Measurements from ENCODE around the gene STAT5A. TPM values are rescaled to one million over a fixed set of nuclear protein-coding genes. Genes with fewer than 3 reads are reported as not detected.

STAT5A gene
- total and polyA plus RNA-seq, 9 of the 15 experiments (the other 6 are each of a cell fraction or from before 2014, with no cell fraction given): 79.9 to 415 (median 196) TPM

- TF ChIP-seq, protein P1, sequence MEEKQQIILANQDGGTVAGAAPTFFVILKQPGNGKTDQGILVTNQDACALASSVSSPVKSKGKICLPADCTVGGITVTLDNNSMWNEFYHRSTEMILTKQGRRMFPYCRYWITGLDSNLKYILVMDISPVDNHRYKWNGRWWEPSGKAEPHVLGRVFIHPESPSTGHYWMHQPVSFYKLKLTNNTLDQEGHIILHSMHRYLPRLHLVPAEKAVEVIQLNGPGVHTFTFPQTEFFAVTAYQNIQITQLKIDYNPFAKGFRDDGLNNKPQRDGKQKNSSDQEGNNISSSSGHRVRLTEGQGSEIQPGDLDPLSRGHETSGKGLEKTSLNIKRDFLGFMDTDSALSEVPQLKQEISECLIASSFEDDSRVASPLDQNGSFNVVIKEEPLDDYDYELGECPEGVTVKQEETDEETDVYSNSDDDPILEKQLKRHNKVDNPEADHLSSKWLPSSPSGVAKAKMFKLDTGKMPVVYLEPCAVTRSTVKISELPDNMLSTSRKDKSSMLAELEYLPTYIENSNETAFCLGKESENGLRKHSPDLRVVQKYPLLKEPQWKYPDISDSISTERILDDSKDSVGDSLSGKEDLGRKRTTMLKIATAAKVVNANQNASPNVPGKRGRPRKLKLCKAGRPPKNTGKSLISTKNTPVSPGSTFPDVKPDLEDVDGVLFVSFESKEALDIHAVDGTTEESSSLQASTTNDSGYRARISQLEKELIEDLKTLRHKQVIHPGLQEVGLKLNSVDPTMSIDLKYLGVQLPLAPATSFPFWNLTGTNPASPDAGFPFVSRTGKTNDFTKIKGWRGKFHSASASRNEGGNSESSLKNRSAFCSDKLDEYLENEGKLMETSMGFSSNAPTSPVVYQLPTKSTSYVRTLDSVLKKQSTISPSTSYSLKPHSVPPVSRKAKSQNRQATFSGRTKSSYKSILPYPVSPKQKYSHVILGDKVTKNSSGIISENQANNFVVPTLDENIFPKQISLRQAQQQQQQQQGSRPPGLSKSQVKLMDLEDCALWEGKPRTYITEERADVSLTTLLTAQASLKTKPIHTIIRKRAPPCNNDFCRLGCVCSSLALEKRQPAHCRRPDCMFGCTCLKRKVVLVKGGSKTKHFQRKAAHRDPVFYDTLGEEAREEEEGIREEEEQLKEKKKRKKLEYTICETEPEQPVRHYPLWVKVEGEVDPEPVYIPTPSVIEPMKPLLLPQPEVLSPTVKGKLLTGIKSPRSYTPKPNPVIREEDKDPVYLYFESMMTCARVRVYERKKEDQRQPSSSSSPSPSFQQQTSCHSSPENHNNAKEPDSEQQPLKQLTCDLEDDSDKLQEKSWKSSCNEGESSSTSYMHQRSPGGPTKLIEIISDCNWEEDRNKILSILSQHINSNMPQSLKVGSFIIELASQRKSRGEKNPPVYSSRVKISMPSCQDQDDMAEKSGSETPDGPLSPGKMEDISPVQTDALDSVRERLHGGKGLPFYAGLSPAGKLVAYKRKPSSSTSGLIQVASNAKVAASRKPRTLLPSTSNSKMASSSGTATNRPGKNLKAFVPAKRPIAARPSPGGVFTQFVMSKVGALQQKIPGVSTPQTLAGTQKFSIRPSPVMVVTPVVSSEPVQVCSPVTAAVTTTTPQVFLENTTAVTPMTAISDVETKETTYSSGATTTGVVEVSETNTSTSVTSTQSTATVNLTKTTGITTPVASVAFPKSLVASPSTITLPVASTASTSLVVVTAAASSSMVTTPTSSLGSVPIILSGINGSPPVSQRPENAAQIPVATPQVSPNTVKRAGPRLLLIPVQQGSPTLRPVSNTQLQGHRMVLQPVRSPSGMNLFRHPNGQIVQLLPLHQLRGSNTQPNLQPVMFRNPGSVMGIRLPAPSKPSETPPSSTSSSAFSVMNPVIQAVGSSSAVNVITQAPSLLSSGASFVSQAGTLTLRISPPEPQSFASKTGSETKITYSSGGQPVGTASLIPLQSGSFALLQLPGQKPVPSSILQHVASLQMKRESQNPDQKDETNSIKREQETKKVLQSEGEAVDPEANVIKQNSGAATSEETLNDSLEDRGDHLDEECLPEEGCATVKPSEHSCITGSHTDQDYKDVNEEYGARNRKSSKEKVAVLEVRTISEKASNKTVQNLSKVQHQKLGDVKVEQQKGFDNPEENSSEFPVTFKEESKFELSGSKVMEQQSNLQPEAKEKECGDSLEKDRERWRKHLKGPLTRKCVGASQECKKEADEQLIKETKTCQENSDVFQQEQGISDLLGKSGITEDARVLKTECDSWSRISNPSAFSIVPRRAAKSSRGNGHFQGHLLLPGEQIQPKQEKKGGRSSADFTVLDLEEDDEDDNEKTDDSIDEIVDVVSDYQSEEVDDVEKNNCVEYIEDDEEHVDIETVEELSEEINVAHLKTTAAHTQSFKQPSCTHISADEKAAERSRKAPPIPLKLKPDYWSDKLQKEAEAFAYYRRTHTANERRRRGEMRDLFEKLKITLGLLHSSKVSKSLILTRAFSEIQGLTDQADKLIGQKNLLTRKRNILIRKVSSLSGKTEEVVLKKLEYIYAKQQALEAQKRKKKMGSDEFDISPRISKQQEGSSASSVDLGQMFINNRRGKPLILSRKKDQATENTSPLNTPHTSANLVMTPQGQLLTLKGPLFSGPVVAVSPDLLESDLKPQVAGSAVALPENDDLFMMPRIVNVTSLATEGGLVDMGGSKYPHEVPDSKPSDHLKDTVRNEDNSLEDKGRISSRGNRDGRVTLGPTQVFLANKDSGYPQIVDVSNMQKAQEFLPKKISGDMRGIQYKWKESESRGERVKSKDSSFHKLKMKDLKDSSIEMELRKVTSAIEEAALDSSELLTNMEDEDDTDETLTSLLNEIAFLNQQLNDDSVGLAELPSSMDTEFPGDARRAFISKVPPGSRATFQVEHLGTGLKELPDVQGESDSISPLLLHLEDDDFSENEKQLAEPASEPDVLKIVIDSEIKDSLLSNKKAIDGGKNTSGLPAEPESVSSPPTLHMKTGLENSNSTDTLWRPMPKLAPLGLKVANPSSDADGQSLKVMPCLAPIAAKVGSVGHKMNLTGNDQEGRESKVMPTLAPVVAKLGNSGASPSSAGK (IDR thresholded peaks at IDR 0.05): no peak
- TF ChIP-seq KHSRP (IDR thresholded peaks at IDR 0.05): no peak
- no peak for TF ChIP-seq NFE2 (IDR thresholded peaks at IDR 0.05; ENCODE audit: low read depth)
- no peak for TF ChIP-seq TBL1XR1 (IDR thresholded peaks at IDR 0.05; ENCODE audit: low read length in 2 of 2)
- 0 out of 2 replicates have a peak, but pooled peaks have one; percentile 21 for TF ChIP-seq STAT5A (IDR thresholded peaks at IDR 0.05; ENCODE audit: borderline replicate concordance, low read length)
- TF ChIP-seq MEIS2 (IDR thresholded peaks at IDR 0.05; ENCODE audit: partially characterized antibody): peak; percentile 45
- TF ChIP-seq XRCC3 (IDR thresholded peaks at IDR 0.05): no peak
- no peak for TF ChIP-seq SIX5 (IDR thresholded peaks at IDR 0.05; ENCODE audit: borderline replicate concordance in 1 of 2, insufficient read depth in 1 of 2, low read depth in 1 of 2, low read length in 2 of 2)
- TF ChIP-seq MAFG (tag; conservative IDR thresholded peaks at IDR 0.05): no peak
- TF ChIP-seq TARDBP (IDR thresholded peaks at IDR 0.05): no peak
- no peak for TF ChIP-seq JUNB (CRISPR knock-in tag; conservative IDR thresholded peaks at IDR 0.05)
- no peak for TF ChIP-seq ZNF444 (CRISPR knock-in tag; IDR thresholded peaks at IDR 0.05)
- no peak for TF ChIP-seq ZNF174 (CRISPR knock-in tag; IDR thresholded peaks at IDR 0.05)
- TF ChIP-seq ZNF668 (CRISPR knock-in tag; IDR thresholded peaks at IDR 0.05): no peak
- no peak for TF ChIP-seq ZNF431 (CRISPR knock-in tag; IDR thresholded peaks at IDR 0.05)
- TF ChIP-seq HMBOX1 (IDR thresholded peaks at IDR 0.05): no peak
- TF ChIP-seq DPF2 (IDR thresholded peaks at IDR 0.05): no peak
These were observed 20.1 kb upstream of the STAT5A start (continued) for GRCh38 chr17:42268236-42268635.

Measured in K562 (cell line).